KMS-11 (cell line): ENCODE results near the gene RFT1.

Source experiments
- H2AFZ ChIP-seq: fragments of 200-600 bp; sonication (generic); 2 replicates; pipeline ENCODE4 v1.6.1; 2016; ENCODE audit warnings: antibody characterized with exemption, mixed run types, low read depth
- H3K27ac ChIP-seq: fragments of 200-600 bp; sonication (generic); 2 replicates; pipeline ENCODE4 v1.6.1; 2016; ENCODE audit warnings: mild to moderate bottlenecking, mixed run types
- H3K27me3 ChIP-seq: fragments of 200-600 bp; sonication (generic); 2 replicates; pipeline ENCODE4 v1.6.1; 2017; ENCODE audit warnings: mild to moderate bottlenecking, low read depth, mixed run types, moderate library complexity; ENCODE audit not compliant: insufficient read depth
- H3K36me3 ChIP-seq: fragments of 200-600 bp; sonication (generic); 2 replicates; pipeline ENCODE4 v1.6.1; 2017; ENCODE audit warnings: mild to moderate bottlenecking, mixed run types; ENCODE audit not compliant: insufficient read depth
- H3K4me1 ChIP-seq: fragments of 200-600 bp; sonication (generic); 2 replicates; pipeline ENCODE4 v1.6.1; 2016; ENCODE audit warnings: mild to moderate bottlenecking, low read depth, mixed run types; ENCODE audit not compliant: poor library complexity, severe bottlenecking
- H3K4me2 ChIP-seq: fragments of 200-600 bp; sonication (generic); 2 replicates; pipeline ENCODE4 v1.7.0; 2016; ENCODE audit warnings: mild to moderate bottlenecking, mixed run types
- H3K4me3 ChIP-seq: fragments of 200-600 bp; sonication (generic); IDR thresholded peaks from 2 replicates; pipeline ENCODE4 v1.6.1; 2017; ENCODE audit warnings: low read depth, low read length, mixed read lengths; ENCODE audit not compliant: insufficient read depth
- H3K79me2 ChIP-seq: fragments of 200-600 bp; sonication (generic); 2 replicates; pipeline ENCODE4 v1.6.1; 2016; ENCODE audit warnings: low read depth, mixed run types; ENCODE audit not compliant: insufficient read depth
- H3K9ac ChIP-seq: fragments of 200-600 bp; sonication (generic); 2 replicates; pipeline ENCODE4 v1.6.1; 2016; ENCODE audit warnings: mild to moderate bottlenecking, mixed run types
- H4K20me1 ChIP-seq: fragments of 200-600 bp; sonication (generic); 2 replicates; pipeline ENCODE4 v1.6.1; 2016; ENCODE audit warnings: mild to moderate bottlenecking, mixed run types; ENCODE audit not compliant: insufficient read depth
- CTCF ChIP-seq: fragments of 200-600 bp; sonication (generic); conservative IDR thresholded peaks from 2 replicates; pipeline ENCODE4 v1.6.1; 2017; ENCODE audit warnings: low read depth, mild to moderate bottlenecking, antibody characterized with exemption, low read length, moderate library complexity, mixed read lengths

The RFT1 gene

DNA sequence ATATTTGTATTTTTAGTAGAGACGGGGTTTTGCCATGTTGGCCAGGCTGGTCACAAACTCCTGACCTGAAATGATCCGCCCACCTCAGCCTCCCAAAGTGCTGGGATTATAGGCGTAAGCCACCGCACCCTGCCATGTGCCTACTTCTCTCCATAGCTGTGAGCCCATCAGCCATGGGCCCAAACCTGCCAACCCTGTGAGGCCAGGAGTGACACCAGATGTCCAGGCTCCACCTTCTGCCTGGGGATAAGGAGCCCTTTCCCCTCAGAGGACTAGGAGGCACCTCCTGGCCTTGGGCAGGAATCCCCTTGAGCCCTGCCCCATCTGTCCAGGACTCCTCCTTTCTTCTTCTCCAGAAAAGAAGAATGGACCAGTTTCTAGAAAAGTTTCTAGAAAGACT lies 14.2 kb upstream of the RFT1 start:
- Histone ChIP-seq H3K4me1 (no peaks in the 10 kb centered on the region), H3K27ac (no peak overlapping the region), H3K4me2 (no peak overlapping the region), H3K79me2 (no peaks in the 10 kb centered on the region), H3K36me3 (no peaks in the 10 kb centered on the region), H2AFZ (no peak overlapping the region), H3K9ac (no peak overlapping the region), H3K4me3 (no peak overlapping the region), H3K27me3 (no peaks in the 10 kb centered on the region), H4K20me1 (no peaks in the 10 kb centered on the region)
- no peak for TF ChIP-seq CTCF

DNA sequence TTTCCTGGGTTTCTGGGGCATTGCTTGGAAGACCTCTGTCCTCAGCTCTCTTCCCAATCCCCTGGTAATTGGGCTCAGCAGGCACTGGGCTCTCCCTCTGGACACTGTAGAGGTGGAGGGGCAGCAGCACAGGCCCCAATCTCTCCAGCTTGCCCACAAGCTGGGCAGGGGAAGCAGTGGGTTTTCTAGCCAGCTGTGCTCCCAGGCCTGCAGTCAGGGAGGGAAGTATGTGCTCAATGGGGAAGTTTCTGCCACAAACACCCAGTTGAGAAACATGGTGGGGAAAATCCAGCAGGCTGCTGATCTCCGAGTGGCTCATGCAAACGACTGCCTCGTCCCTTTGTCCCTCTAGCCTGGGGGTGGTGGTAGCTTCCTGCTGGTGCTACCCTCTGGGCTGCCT lies 12.8 kb upstream of the RFT1 start:
- no peaks in the 10 kb centered on the region for H3K79me2 ChIP-seq
- no peaks in the 10 kb centered on the region for H3K36me3 ChIP-seq
- no peak for TF ChIP-seq CTCF
- no peaks in the 10 kb centered on the region for H4K20me1 ChIP-seq
- no peak overlapping the region for H3K4me3 ChIP-seq
- no peak overlapping the region for H3K27ac ChIP-seq
- no peaks in the 10 kb centered on the region for H3K4me1 ChIP-seq
- H3K27me3 ChIP-seq, result no peaks in the 10 kb centered on the region
- H3K4me2 ChIP-seq, result no peak overlapping the region
- H3K9ac ChIP-seq, result no peak overlapping the region
- no peak overlapping the region for H2AFZ ChIP-seq

DNA sequence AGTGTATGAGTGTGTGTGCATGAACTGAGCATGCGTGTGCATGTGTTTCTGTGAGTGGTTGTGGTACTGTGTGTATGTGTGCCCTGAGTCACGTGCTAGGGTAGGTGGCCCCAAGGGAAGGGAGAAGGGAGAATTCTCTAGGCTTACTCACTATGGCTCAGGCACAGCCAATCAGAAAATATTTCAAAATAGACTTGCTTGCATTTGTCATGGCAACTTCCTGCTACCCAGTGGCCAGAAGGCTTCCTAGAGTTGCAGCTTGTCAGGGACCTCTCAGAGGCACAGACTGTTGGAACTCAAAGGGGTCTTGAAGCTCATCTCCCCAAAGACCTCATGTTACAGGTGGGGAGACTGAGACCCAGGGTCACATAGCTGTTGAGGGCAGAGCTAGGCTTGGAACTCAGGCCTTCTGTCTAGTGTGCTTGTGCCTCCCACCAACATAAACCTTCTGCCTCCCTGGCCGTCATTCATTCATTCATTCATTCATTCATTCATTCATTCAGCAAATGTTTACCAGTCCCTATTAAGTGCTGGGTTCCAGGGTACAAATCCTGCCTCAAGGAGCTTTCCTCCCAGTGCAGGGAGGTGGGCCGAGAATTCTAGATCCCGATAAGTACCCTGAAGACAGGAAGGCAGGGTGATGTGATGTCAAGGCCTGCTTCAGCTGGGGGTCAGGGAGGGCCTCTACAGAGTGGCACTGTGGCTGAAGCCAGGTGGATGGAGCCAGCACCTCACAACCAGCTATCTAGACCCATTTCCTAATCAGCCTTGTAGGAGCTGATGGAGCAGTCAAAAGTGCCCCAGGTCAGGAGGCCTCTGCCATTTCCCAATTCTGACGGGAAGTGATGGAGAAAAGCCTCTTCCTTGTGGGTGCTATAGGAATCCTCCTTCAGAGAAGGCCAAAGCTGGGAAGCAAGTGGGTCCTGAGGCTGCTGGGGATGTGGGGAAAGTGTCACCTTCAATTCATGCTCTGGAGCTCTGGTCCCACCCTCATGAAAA lies 10.9 kb upstream of the RFT1 start:
- Histone ChIP-seq H3K4me3 (no peak overlapping the region), H4K20me1 (no peaks in the 10 kb centered on the region), H3K4me1 (no peaks in the 10 kb centered on the region), H3K79me2 (no peaks in the 10 kb centered on the region), H3K9ac (no peak overlapping the region), H3K4me2 (no peak overlapping the region), H3K36me3 (no peaks in the 10 kb centered on the region), H3K27ac (no peak overlapping the region), H3K27me3 (no peaks in the 10 kb centered on the region), H2AFZ (no peak overlapping the region)
- TF ChIP-seq CTCF, result no peak

DNA sequence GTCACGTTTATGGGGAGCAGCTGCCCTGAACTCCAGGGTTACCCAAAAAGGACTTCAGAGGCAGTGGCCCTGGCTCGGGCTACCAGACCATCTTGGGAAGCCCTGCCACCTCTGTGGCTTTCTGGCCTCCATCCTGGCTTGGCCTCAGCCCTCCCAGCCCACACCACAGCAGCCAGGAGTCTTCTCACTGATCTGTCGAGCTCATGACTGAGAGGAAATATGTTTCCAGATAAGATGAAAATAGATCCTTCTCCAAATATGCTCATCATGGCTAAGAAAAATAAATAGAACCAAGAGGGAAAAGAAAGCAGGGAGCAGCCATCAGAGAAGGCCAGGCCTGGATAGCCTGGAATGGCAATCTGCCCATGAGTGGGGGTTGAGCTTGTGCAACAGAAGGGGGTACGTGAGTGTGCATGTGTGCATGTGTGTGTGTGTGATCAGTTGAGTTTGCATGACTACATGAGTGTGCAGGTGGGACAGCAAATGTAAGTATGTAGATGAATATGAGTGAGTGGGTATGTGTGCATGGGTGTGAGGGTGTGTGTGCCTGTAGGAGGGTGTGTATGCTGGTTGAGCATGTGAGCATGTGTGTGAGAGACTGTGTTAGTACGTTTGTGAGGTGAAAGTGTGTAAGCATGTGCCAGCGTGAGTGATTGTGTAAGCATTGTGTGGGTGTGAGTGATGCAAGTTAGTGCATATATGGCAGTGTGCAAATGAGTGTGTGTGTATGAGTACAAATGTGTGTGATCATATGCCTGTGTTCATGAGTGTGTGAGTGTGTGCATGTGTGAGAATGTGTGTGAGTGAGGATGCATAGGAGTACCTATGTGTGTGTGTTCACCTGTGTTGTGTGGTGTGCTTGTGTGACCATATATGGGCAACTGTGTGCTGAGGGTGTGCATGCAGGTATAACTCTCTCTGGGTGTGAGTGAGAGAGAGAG lies 9.9 kb upstream of the RFT1 start:
- H2AFZ ChIP-seq, result no peak overlapping the region
- no peaks in the 10 kb centered on the region for H3K4me1 ChIP-seq
- H3K36me3 ChIP-seq, result no peaks in the 10 kb centered on the region
- no peaks in the 10 kb centered on the region for H4K20me1 ChIP-seq
- no peak for TF ChIP-seq CTCF
- H3K4me2 ChIP-seq, result no peak overlapping the region
- no peak overlapping the region for H3K4me3 ChIP-seq
- no peak overlapping the region for H3K9ac ChIP-seq
- H3K79me2 ChIP-seq, result no peaks in the 10 kb centered on the region
- no peak overlapping the region for H3K27ac ChIP-seq
- H3K27me3 ChIP-seq, result no peaks in the 10 kb centered on the region
